Gastrocnemius medialis (tissue), 4 donors: Measurements from ENCODE around the gene IL1A. TPM values are rescaled to one million over a fixed set of nuclear protein-coding genes. Genes with fewer than 3 reads are reported as not detected.

ENCODE experiments used
- ATAC-seq, 2 donors: fragments of 150-250 bp; one replicate each; pipeline ENCODE4 v1.9.1; 2016
- DNase-seq, 2 donors: peaks; one replicate each; pipeline ENCODE4 v3.0.0-alpha.2; 2019
- H3K27ac ChIP-seq, 4 donors: fragments of 200-600 bp; sonication (generic); 1 replicate in 1 of 4; 2 replicates in 3 of 4; pipeline ENCODE4 v1.5.1; 2016 to 2018; ENCODE audit warnings: mild to moderate bottlenecking in 2 of 4, moderate library complexity in 1 of 4
- H3K27me3 ChIP-seq, 3 donors: fragments of 200-600 bp; sonication (generic) in 2 of 3; 1 replicate in 1 of 3; 2 replicates in 2 of 3; pipeline versions ENCODE4 v1.5.1 to v1.6.0; 2016 to 2019; ENCODE audit warnings: mild to moderate bottlenecking in 1 of 3, moderate library complexity in 1 of 3
- H3K36me3 ChIP-seq, 2 donors: fragments of 200-600 bp; sonication (generic) in 1 of 2; one replicate each; pipeline ENCODE4 v1.5.1; 2017 to 2018
- H3K4me1 ChIP-seq, 2 donors: fragments of 200-600 bp; sonication (generic) in 1 of 2; one replicate each; pipeline ENCODE4 v1.5.1; 2016 to 2017; ENCODE audit warnings: mild to moderate bottlenecking in 2 of 2
- H3K4me3 ChIP-seq, 4 donors: fragments of 200-600 bp; sonication (generic) in 3 of 4; 1 replicate in 1 of 4; 2 replicates in 3 of 4; pipeline ENCODE4 v1.5.1; 2016 to 2019; ENCODE audit warnings: mild to moderate bottlenecking in 2 of 4
- H3K9me3 ChIP-seq, 3 donors: fragments of 200-600 bp; sonication (generic) in 2 of 3; 1 replicate in 1 of 3; 2 replicates in 2 of 3; pipeline ENCODE4 v1.5.1; 2016 to 2019
- CTCF ChIP-seq, 5 experiments: fragments of 450-650 bp in 3 of 5; fragments of 200-600 bp in 2 of 5; sonication (generic) in 2 of 5; IDR thresholded peaks in 4 of 5; conservative IDR thresholded peaks in 1 of 5; 1 replicate in 4 of 5; 2 replicates in 1 of 5; pipeline ENCODE4 v1.5.1; 2016 to 2019; ENCODE audit warnings: antibody characterized with exemption in 5 of 5, mild to moderate bottlenecking in 3 of 5, moderate library complexity in 3 of 5
- POLR2A ChIP-seq, 2 donors: fragments of 450-650 bp; IDR thresholded peaks; one replicate each; pipeline ENCODE4 v1.6.1; 2017; ENCODE audit warnings: antibody characterized with exemption in 2 of 2, mild to moderate bottlenecking in 2 of 2, moderate library complexity in 2 of 2
- in situ Hi-C, 4 donors: fragments of 200-750 bp; cut with MboI; loops; one replicate each; pipeline versions ENCODE4 v1.15.0 to v1.8.0; 2017; ENCODE audit warnings: low sequenced_read_pairs in 4 of 4
- intact Hi-C: fragments of 100-400 bp; cut with DNase I; formaldehyde crosslinking; loops from one replicate; pipeline ENCODE4 v1.15.1; 2023; ENCODE audit warnings: low total_unique reads
- total RNA-seq, 4 donors: library from RNA; depleted of rRNA; stranded (reverse); fragments of >200 nt; gene quantifications; one replicate each; pipeline versions ENCODE4 v1.1.0 to v1.2.3, GENCODE V29; 2016

IL1A gene
- total RNA-seq, 4 donors from 2014 or later, result not detected

- no peaks in the 10 kb centered on the region for H3K9me3 ChIP-seq
- H3K27me3 ChIP-seq, result no peaks in the 10 kb centered on the region
- H3K4me3 ChIP-seq, result no peak overlapping the region
- ATAC-seq (no peak), DNase-seq (no peak)
- in situ Hi-C loops, result no loop called here
- TF ChIP-seq CTCF (IDR thresholded peaks at IDR 0.05 in 4 of 5, conservative IDR thresholded peaks at IDR 0.05 in 1 of 5), result no peak
- TF ChIP-seq POLR2A (IDR thresholded peaks at IDR 0.05), result no peak
- H3K27ac ChIP-seq, result peak overlapping the region in 1 of 4 donors; percentile 5
- no peaks in the 10 kb centered on the region for H3K36me3 ChIP-seq
- intact Hi-C loops, result no loop called here
- peaks cover 6 to 8% of the 10 kb centered on the region in 2 donors for H3K4me1 ChIP-seq
Observed at GRCh38 chr2:112812318-112813267, 28.3 kb upstream of the IL1A start.

- TF ChIP-seq CTCF (IDR thresholded peaks at IDR 0.05 in 4 of 5, conservative IDR thresholded peaks at IDR 0.05 in 1 of 5) (no peak), POLR2A (IDR thresholded peaks at IDR 0.05) (no peak)
- no peaks in the 10 kb centered on the region for H3K36me3 ChIP-seq
- in situ Hi-C loops (no loop called here), intact Hi-C loops (no loop called here)
- peak; percentile 56 to 62 for ATAC-seq
- no peaks in the 10 kb centered on the region for H3K27me3 ChIP-seq
- peak overlapping the region in 1 of 4 donors; percentile 5 for H3K27ac ChIP-seq
- H3K4me3 ChIP-seq, result no peak overlapping the region
- no peaks in the 10 kb centered on the region for H3K9me3 ChIP-seq
- peaks cover 6 to 8% of the 10 kb centered on the region in 2 donors for H3K4me1 ChIP-seq
- DNase-seq, result no peak
Observed at GRCh38 chr2:112811841-112812306, 27.6 kb upstream of the IL1A start.

GRCh38 chr2:112811276-112811831 is 27.1 kb upstream of the IL1A start:
- Histone ChIP-seq H3K27ac (no peak overlapping the region), H3K4me1 (peaks cover 6 to 8% of the 10 kb centered on the region in 2 donors), H3K9me3 (no peaks in the 10 kb centered on the region), H3K27me3 (no peaks in the 10 kb centered on the region), H3K36me3 (no peaks in the 10 kb centered on the region), H3K4me3 (no peak overlapping the region)
- in situ Hi-C loops (no loop called here), intact Hi-C loops (no loop called here)
- DNase-seq (no peak), ATAC-seq (no peak)
- TF ChIP-seq POLR2A (IDR thresholded peaks at IDR 0.05), result no peak
- TF ChIP-seq CTCF (IDR thresholded peaks at IDR 0.05 in 4 of 5, conservative IDR thresholded peaks at IDR 0.05 in 1 of 5), result no peak

GRCh38 chr2:112809112-112809511 is 24.8 kb upstream of the IL1A start:
- H3K36me3 ChIP-seq, result no peaks in the 10 kb centered on the region
- TF ChIP-seq CTCF (IDR thresholded peaks at IDR 0.05 in 4 of 5, conservative IDR thresholded peaks at IDR 0.05 in 1 of 5), result no peak
- TF ChIP-seq POLR2A (IDR thresholded peaks at IDR 0.05), result no peak
- no peak overlapping the region for H3K4me3 ChIP-seq
- in situ Hi-C loops (no loop called here), intact Hi-C loops (no loop called here)
- no peaks in the 10 kb centered on the region for H3K27me3 ChIP-seq
- H3K27ac ChIP-seq, result no peak overlapping the region
- no peaks in the 10 kb centered on the region for H3K9me3 ChIP-seq
- DNase-seq (no peak), ATAC-seq (no peak)
- H3K4me1 ChIP-seq, result peaks cover 6 to 8% of the 10 kb centered on the region in 2 donors
